Endometrium (tissue), 2 donors: ENCODE results near the gene SORCS2.

ENCODE experiments used
- FAIRE-seq: peaks from 2 replicates; lab custom pipeline; 2012; peaks lifted over from hg19 to GRCh38; lab: Jason Lieb, UNC
- donor health status: control.
- donor health status: control.

The SORCS2 gene

GRCh38 chr4:7510538-7510937 is 318.2 kb downstream of the SORCS2 start:
- FAIRE-seq, result no peak

- no peak for FAIRE-seq
Measured at GRCh38 chr4:7511525-7511924, 319.2 kb downstream of the SORCS2 start.

GRCh38 chr4:7512428-7512827 is 320.1 kb downstream of the SORCS2 start:
- FAIRE-seq, result no peak

- FAIRE-seq, result no peak
Measured at GRCh38 chr4:7512946-7513345, 320.6 kb downstream of the SORCS2 start.

GRCh38 chr4:7513671-7514070 is 321.3 kb downstream of the SORCS2 start:
- FAIRE-seq, result no peak

- no peak for FAIRE-seq
Measured at GRCh38 chr4:7514281-7514680, 321.9 kb downstream of the SORCS2 start.

- no peak for FAIRE-seq
Measured at GRCh38 chr4:7514789-7515188, 322.5 kb downstream of the SORCS2 start.

- FAIRE-seq, result no peak
Measured at GRCh38 chr4:7515390-7515902, 323.1 kb downstream of the SORCS2 start.

GRCh38 chr4:7516096-7516772 is 323.9 kb downstream of the SORCS2 start:
- no peak for FAIRE-seq

- no peak for FAIRE-seq
Measured at GRCh38 chr4:7516773-7517144, 324.4 kb downstream of the SORCS2 start.

GRCh38 chr4:7518871-7519637 is 326.7 kb downstream of the SORCS2 start:
- no peak for FAIRE-seq

- no peak for FAIRE-seq
Measured at GRCh38 chr4:7519638-7520376, 327.5 kb downstream of the SORCS2 start.

GRCh38 chr4:7521666-7522065 is 329.3 kb downstream of the SORCS2 start:
- FAIRE-seq, result no peak

- FAIRE-seq, result no peak
Measured at GRCh38 chr4:7522452-7523220, 330.3 kb downstream of the SORCS2 start.

GRCh38 chr4:7523526-7523925 is 331.2 kb downstream of the SORCS2 start:
- no peak for FAIRE-seq

GRCh38 chr4:7524064-7524682 is 331.8 kb downstream of the SORCS2 start:
- FAIRE-seq, result no peak

- no peak for FAIRE-seq
Measured at GRCh38 chr4:7524843-7525242, 332.5 kb downstream of the SORCS2 start.

GRCh38 chr4:7526491-7526890 is 334.2 kb downstream of the SORCS2 start:
- FAIRE-seq, result no peak

GRCh38 chr4:7526929-7527535 is 334.7 kb downstream of the SORCS2 start:
- no peak for FAIRE-seq

GRCh38 chr4:7529368-7530080 is 337.2 kb downstream of the SORCS2 start:
- no peak for FAIRE-seq

GRCh38 chr4:7530082-7530481 is 337.7 kb downstream of the SORCS2 start:
- FAIRE-seq, result no peak
